ENCODE data around the gene LRRC75B.

GRCh38 chr22:24542641-24543040, 50.2 kb downstream of the LRRC75B start:
- TF ChIP-seq POLR2A (IDR thresholded peaks at IDR 0.05; ENCODE audit: insufficient read depth in 1 of 2, low read depth in 2 of 2, low read length in 2 of 2) (no peak), MNT (IDR thresholded peaks at IDR 0.05) (no peak), RCOR2 (CRISPR knock-in tag; IDR thresholded peaks at IDR 0.05) (no peak), ZNF576 (CRISPR knock-in tag; IDR thresholded peaks at IDR 0.05) (no peak), SIX4 (CRISPR knock-in tag; IDR thresholded peaks at IDR 0.05) (no peak), ZNF790 (CRISPR knock-in tag; IDR thresholded peaks at IDR 0.05; ENCODE audit: borderline replicate concordance) (no peak), NAIF1 (CRISPR knock-in tag; IDR thresholded peaks at IDR 0.05; ENCODE audit: borderline replicate concordance) (no peak), PHF5A (CRISPR knock-in tag; IDR thresholded peaks at IDR 0.05; ENCODE audit: low read depth, unreplicated experiment) (no peak), NPAS2 (CRISPR knock-in tag; IDR thresholded peaks at IDR 0.05; ENCODE audit: borderline replicate concordance) (no peak), ATRX (CRISPR knock-in tag; IDR thresholded peaks at IDR 0.05; ENCODE audit: borderline replicate concordance) (no peak)
- TF ChIP-seq, protein P1, sequence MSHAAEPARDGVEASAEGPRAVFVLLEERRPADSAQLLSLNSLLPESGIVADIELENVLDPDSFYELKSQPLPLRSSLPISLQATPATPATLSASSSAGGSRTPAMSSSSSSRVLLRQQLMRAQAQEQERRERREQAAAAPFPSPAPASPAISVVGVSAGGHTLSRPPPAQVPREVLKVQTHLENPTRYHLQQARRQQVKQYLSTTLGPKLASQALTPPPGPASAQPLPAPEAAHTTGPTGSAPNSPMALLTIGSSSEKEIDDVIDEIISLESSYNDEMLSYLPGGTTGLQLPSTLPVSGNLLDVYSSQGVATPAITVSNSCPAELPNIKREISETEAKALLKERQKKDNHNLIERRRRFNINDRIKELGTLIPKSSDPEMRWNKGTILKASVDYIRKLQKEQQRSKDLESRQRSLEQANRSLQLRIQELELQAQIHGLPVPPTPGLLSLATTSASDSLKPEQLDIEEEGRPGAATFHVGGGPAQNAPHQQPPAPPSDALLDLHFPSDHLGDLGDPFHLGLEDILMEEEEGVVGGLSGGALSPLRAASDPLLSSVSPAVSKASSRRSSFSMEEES (CRISPR knock-in tag; IDR thresholded peaks at IDR 0.05), result no peak

Data from HepG2 (cell line).